HG03469 (cell line): ENCODE measurements around the gene GALNTL6.

Source experiments
- ATAC-seq: cut with Tn5 transposase; IDR thresholded peaks from one replicate; pipeline ENCODE4 v1.9.1; 2021; ENCODE audit warnings: mild to moderate bottlenecking, moderate library complexity, moderate number of reproducible peaks; ENCODE audit not compliant: unreplicated experiment

Gene GALNTL6

DNA sequence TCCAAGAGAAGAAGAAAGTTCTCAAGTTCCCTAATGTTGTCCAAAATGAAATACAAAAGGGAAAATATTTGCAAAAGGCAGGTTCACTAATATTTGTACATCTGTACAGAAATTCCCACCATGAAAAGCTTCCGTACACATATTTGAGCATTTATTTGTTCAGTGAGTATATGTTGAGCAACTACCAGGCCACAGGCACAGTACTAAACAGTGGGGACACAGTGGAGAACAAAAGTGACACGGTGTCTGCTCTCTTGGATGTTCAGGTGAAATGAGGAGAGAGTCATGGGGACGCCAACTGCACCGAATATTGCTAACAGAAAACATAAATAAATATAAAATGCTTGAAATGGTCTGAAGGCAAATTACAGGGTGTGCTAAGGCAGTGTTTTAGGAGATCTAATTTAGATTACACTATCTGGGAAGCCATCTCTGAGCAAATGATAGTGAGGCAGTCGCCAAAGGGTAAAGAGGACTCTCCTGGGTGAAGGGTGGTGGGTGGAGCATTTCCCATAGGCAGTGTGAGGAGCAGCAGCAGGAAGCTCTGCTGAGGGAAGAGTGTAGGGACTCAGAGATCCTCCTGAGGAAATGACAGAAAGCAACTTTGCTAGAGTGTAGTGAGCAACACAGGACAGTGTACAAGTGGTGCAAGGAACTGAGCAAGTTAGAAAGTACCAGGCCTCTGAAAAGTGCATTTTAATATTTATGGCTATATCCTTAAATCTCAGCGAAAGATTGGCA is 375.2 kb downstream of the GALNTL6 start:
- no peak for ATAC-seq

DNA sequence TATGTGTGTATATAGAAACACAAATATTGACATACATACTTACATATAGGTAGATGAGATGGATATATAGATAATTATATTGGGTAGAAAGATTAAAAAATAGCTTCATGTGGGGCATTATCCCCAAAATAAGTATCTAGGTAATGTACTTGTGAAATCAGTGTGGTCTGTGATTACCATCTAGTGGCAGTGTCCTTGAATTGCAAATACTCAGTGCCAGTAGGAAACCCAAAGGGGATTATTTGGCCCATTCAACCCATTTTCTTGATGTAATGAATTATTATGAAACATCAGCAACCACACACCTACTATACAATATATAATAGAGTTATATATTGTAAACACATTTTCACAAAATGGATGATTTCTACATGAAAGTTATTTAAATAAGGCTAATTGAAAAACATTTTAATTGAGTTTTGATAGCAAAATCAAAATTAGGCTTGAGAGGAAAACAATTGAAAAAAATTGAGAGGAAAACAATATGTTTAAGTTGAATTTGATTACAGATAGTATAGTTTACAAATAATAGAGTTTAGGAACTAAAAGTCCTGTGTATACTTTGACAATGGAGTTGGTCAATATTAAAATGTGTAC is 389.4 kb downstream of the GALNTL6 start:
- no peak for ATAC-seq

DNA sequence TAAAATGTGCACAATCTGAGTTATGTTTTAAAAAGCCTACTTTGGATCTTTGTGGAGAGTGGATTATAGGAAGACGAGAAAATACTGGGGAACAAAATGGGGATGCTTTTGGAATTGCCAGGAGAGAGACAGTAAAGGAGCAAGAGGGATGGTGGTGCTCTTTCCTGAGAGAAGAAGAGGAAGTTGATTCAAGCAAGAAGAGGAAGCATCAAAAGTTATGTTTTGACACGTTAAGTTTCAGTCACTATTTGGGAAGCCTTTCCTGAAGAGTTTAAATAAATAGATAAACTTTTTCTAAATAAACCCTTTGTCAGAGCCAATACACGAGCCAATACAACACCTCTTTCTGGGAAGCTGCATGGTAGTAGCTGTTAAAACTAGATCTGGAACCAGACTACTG is 394.1 kb downstream of the GALNTL6 start:
- ATAC-seq: no peak

DNA sequence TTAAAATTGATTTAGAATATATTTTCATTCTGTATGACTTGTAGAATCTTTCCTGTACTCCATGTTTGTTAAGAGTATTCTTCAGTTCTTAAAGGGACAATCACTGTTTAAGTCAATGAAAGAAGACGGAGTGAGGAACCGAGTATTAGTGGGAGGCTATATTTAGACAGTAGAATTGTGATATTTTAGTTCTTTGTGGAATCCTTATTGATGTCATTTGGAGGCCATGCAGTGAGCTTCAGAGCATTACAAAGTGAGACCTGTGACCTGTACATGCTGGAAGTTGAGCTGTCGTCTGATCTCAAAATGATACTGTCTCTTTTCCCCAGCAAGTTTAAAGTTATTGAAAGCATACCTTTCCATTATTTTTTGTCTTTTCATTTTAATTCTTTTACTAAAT is 394.7 kb downstream of the GALNTL6 start:
- ATAC-seq: no peak

DNA sequence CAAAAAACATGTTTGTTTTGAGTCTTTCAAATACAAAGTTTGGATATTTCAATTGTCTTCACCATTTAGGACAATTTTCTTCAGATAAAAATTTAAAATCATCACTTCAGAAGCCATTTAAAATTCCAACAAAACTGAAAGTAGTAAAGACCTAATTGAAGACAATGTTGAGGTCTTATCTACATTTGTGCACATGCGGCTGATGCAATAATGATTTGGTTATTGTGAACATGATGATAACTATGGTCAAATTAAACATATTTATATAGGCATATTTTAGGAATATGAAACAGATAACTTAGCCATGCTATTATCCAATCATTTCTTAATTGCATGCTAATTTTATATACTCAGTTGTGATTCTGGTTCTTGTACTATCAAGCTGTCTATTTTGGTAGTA is 407.5 kb downstream of the GALNTL6 start:
- ATAC-seq: no peak

DNA sequence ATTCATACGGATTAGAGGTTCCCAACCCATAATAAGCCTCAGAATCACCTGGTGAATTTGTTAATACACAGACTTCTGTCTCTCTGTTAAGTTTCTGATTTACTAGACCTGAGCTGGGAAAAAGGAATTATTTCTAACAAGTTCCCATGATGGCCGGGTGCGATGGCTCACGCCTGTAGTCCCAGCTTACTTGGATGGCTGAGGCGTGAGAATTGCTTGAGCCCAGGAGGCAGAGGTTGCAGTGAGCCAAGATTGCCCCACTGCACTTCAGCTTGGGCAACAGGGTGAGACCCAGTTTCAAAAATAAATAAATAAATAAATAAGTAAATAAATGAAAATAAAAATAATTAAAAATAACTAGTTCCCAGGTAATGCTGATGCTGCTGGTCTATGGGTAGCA is 412.3 kb downstream of the GALNTL6 start:
- no peak for ATAC-seq

DNA sequence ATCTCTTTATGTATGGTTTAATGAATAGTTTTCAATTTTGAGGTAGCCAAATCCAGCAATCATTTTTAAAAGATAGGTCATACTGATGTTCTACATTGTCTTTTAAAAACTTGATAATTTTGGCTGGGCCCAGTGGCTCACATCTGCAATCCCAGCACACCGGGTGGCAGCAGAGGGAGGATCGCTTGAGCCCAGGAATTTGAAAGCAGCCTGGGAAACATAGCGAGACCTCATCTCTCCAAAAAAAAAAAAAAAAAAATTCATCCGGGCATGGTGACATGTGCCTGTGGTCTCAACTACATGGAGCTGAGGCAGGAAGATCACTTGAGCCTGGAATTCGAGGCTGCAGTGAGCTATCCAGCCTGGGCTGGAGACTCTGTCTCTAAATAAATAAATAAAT is 419.8 kb downstream of the GALNTL6 start:
- no peak for ATAC-seq

DNA sequence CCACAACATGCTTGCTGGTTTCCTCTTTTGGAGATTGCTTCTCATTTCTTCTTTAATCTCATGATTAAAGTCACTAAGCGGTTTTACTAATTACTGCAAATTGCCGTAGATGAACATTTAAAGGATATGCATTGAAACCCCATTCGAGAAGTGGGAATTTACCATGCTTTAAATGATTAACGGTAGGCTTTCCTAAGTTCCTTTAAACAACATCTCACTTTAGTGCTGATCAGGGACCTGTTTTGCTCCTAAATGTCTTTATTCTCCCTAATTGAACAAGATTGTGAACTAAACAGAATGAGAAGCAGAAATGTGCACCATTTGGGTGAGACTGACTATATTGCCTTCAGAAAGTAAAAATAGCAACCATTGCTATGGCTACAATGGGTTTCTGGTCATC is 430.3 kb downstream of the GALNTL6 start:
- ATAC-seq: no peak

DNA sequence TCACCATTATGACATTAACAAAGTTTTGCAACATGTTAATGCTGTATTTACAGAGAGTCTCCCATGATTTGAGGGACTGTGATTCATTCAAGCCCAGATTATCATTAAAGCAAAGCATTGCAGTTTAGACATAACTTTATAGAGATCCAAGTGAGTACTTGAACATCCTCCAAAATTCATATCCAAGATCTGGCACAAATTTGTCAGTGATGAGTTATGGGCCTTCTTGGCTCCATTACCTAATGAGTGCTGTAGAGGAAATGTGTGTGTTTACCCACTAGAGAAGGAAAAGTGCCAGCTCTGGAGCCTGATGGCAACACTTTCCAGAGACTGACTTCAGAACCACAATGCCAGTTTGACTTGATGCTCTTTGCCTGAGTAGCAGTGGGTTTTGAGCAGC is 432.3 kb downstream of the GALNTL6 start:
- no peak for ATAC-seq

DNA sequence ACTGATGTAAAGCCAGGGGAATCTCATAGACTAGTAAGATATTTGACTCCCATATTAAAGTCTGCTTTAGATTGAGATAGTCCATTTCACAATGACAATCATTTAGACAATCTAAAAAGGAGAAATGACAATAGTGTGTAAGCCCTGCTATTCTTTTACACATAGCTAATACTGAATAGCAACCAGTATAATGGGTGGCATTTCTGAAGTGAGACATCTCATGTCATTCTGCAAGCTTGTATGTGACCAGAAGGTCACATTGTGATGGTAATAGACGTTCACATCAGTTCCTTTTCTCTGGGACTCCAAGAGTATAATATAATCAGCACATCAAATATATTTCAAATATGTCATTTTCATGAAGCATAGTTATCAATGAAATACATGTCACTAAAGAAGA is 440.2 kb downstream of the GALNTL6 start:
- ATAC-seq: no peak

DNA sequence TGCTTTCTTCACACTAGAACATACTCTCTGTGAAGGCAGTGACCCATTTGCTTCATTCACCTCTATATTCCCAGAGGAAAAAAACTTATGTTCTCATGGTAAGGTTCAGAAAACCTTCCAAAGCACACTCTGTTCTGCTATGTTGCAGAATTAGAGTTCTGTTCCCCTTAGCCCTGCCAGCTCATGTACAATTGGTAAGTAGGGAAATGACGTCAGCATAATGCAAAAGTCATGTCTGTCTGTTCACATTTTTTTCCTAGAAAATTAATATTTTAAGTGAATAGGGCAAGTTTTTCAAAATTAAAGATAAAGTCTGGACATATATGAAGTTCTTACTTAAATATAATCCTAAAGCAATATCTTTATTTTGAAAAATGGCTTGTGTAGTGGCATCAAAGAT is 443.6 kb downstream of the GALNTL6 start:
- no peak for ATAC-seq

DNA sequence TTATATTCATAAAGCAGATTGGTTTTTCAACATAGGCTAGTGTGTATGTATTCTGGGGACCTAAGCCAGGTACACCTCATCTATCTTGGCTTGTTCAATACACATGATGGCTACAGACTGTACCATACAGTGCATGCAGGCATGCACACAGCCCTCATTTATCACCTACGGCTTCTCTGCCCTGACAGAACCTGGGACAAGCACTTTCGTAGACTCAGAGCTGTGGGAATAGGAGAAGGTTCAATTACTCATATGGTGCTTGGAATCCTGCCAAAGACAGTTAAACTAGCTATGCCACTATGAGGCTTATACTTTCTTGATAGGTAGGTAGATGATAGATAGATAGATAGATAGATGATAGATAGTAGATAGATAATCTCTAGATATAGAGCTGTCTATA is 457.2 kb downstream of the GALNTL6 start:
- ATAC-seq: no peak

DNA sequence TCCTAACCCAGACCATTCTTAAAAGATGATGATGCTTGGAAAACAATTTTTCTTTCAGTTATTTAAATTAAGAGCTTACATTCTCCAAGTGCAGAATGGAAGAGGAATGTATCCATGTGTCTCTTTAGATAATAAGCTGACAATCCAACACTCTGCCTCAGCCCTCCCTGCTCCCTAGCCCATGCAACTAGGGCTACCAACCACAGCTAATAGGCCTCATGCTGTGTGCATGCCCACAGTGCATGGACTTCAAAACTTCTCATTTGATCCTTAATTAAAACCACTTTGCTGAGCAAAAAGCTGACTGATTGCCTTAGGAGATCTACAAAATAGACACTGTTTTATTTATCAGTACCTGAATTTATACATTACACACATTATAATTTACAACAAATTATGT is 473.9 kb downstream of the GALNTL6 start:
- ATAC-seq: no peak

DNA sequence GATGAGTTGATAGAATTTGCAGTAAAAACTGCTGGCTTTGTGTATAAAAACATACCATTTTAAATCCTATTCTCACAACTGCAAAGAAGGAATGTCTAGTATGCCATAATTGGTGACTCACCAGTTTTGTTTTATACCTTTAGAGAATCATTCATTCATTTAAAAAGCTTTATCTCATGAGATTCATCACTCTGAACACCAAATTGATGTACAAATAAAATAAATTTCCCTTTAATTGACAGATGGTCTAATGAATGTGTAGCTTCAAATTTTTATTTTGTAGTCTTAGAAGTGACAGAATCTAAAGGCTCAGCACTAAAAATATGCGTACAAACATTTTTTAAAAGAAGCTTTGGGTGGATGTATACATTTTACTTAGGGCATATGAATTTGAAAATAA is 492.5 kb downstream of the GALNTL6 start:
- no peak for ATAC-seq

DNA sequence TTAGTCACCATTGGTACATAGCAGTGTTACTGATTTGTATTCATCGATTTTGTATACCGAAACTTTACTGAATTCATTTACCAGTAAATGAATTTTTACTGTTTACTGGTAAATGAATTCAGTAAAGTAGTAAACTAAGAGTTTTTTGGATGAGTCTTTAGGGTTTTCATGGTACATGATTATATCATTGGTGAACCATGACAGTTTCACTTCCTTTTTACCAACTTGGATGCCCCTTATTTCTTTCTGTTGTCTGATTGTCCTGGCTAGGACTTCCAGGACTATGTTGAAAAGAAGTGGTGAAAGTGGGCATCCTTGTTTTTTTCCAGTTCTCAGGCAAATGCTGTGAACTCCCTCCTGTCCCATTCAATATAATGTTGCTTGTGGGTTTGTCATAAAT is 494.9 kb downstream of the GALNTL6 start:
- ATAC-seq: no peak

DNA sequence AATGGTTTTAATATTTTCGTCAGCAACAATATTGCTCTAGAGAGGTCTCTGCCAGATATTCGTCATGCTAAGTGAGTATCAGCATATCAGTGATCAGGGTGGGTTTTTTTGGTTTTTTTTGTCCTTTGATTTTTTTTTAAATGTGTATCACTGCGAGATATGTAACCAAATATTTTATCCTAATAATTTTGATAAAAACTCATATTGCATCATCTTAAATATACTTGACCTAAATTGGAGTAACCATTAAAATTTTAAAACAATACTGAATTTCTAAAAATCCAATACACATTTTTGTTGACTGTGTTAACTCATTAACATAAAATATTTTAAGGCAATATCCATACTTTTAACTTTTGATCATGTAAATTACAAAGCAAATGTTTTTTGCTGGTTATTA is 498.5 kb downstream of the GALNTL6 start:
- no peak for ATAC-seq

DNA sequence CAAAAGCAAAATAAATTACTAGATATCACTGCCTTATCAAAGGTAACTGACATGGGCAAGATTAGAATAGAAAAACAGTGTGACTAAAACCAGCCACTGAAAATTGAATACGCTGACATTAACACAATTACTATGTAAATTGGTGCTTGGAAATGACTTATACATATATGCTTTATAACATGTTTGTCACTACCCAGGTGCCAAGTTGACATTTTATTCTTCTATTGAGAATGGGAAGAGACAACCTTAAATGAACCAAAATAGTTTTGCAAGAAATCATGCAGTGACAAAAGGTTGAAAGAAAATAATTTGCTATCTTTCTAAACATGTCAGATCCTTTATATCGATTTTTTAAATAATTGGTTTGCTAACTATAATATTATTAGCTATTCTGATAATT is 510.1 kb downstream of the GALNTL6 start:
- no peak for ATAC-seq

DNA sequence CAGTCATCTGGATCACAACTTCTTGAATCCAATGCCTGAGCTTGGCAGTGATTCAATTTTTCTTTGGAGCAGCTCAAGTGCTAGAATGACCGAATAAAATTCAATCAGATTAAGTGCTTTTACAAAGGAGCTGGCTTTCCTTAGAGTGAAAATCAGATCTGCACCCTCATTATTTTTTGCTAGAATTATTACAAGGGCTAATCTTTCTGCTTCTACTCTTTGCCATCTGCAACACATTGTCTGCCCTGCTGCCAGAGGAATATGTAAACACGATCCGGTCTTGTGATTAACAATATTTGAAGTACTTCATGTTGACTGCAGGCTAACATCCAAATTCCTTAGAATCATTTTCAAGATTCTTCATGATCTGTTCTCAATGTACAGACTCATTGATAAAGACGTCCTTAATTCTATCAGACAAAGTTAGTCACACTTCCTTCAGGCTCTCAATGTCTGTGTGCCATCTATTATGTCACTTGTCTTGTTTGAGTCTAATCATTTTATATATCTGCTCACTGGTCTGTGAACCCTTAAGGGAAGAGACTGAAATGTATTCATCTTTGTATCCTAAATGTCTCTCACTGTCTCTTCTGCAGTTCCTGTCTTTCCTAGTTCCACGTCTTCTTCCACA is 531.2 kb downstream of the GALNTL6 start:
- no peak for ATAC-seq

DNA sequence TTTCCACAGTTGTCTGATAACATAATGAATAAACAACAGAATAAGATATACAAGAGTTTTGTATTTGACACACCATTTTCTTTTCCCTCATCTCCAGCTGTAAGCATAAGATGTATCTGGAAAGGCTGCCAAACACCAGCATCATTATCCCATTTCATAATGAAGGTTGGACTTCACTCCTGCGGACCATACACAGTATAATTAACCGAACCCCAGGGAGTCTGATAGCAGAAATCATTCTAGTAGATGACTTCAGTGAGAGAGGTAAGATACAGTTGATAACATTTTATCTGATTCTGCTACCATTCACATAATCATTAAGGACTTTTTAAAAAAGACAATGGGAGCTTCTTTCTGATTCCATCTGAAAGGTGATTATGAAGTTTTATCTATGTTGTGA is 535.2 kb downstream of the GALNTL6 start:
- no peak for ATAC-seq

DNA sequence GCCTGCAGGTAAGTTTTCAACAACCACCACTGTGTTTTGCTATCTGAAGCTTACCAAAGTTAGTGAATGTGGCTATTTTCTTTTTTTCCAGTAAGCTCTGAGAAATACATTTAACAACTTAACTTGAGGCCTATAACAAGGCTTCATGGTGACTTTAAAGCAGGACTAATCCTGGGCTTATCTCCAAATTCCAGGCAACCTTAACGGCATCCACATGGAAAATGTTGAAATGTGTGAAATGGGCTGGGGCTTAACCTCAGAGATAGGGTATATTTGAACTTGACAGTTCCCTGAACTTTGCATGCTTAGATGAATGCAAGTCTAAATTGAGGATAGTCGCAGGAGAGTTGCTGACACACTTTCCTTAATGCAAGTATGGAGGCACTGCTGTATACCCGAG is 539.2 kb downstream of the GALNTL6 start:
- ATAC-seq: no peak

DNA sequence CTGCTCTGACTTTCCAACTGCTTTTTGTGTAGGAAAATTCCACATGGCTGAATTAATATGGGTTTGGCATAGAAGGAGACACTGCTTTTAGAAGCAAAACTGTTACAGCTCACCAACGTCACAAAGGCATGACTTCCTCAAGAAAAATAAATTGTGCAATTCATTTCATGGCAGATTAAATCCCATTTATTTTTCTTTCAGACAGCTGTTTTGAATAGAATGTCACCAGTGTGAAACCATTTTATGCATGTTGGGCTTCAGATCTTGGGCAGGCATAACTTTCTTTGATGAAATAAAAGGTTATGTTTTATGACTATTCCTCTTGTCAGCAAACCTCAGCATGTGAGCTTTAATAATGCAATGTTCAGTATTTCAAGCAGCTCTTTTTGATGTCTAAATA is 542.8 kb downstream of the GALNTL6 start:
- ATAC-seq: no peak

DNA sequence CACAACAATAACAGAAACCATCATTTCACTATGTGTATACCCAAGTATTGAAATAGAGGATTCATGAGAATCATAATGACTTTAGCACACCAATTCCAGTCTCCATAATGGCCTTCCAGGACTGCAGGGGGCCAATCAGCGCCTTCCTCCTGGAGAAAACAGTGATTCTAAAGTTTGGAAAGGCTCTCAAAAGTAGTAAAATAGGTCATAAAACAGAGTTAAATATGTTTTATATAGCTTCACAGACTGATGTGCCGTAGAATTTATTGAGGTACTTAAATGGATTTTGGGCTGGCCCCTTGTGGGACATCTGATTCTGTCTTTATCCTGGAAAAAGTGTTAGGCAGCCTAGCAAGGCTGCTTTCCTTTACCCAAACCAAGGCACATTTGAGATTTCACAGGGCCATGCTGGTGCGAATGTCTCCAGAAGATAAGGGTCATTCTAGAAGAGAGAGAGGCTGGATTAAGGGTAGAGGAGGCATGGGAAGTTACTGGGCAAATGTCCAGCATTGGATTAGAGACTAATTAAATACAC is 543.9 kb downstream of the GALNTL6 start:
- no peak for ATAC-seq
